Right cardiac atrium (tissue), 5 donors: ENCODE data around the gene ROGDI. TPM values are rescaled to one million over a fixed set of nuclear protein-coding genes. Genes with fewer than 3 reads are reported as not detected.

Source experiments
- ATAC-seq, 2 donors: fragments of 200-7000 bp; cut with Tn5 transposase; one replicate each; pipeline versions ENCODE4 v1.8.0 to v1.9.1; 2020; ENCODE audit warnings: moderate library complexity in 2 of 2, mild to moderate bottlenecking in 1 of 2
- DNase-seq, 3 donors: peaks; one replicate each; pipeline ENCODE4 v3.0.0-alpha.2; 2020
- H3K27ac ChIP-seq: one replicate; pipeline ENCODE4 v1.5.1; 2013; ENCODE audit warnings: mild to moderate bottlenecking, low read length, control low read depth, moderate library complexity
- H3K27me3 ChIP-seq: one replicate; pipeline ENCODE4 v1.6.1; 2013; ENCODE audit not compliant: control insufficient read depth, insufficient read depth
- H3K4me1 ChIP-seq: one replicate; pipeline ENCODE4 v1.6.1; 2013; ENCODE audit warnings: low read length; ENCODE audit not compliant: control insufficient read depth, insufficient read depth
- H3K4me3 ChIP-seq: one replicate; pipeline ENCODE4 v1.5.1; 2013; ENCODE audit warnings: low read length, control low read depth
- H3K9me3 ChIP-seq: one replicate; pipeline ENCODE4 v1.6.1; 2013; ENCODE audit warnings: low read length; ENCODE audit not compliant: control insufficient read depth
- WGBS: extraction: QIAGEN DNeasy Blood & Tissue Kit; methylation state at CpG from one replicate; pipeline ENCODE4 v1.1.7; 2013; 5-methylcytosine and 5-hydroxymethylcytosine counted together
- intact Hi-C, 4 donors: fragments of 100-400 bp; cut with DNase I; formaldehyde crosslinking; loops; one replicate each; pipeline versions ENCODE4 v1.11.0 to v1.14.0; 2022 to 2023
- polyA plus RNA-seq: library from polyadenylated mRNA; stranded (reverse); fragments of 200-250 nt; gene quantifications from one replicate; pipeline ENCODE4 v1.2.3, GENCODE V29; 2013
- total RNA-seq, 4 donors: library from RNA; stranded (reverse); fragmentation: NEBNext Ultra II Directional; extraction: Animal tissue kit (Norgen Biotek cat#: 25700); gene quantifications; one replicate each; pipeline ENCODE4 v1.2.1, GENCODE V29; 2021
- donor health status: healthy with polysubstance abuse.
- donor health status: DM: no; HTN: yes; CAD: no.
- donor health status: DM: no; HTN: no; CAD: no.
- donor health status: DM: no; HTN: yes; CAD: no; lungs with severe emphysema.
- donor health status: DM: yes; HTN: yes; CAD: no.

Gene ROGDI
- total and polyA plus RNA-seq, 5 donors = 55.0 to 86.3 (median 73.5) TPM

DNA sequence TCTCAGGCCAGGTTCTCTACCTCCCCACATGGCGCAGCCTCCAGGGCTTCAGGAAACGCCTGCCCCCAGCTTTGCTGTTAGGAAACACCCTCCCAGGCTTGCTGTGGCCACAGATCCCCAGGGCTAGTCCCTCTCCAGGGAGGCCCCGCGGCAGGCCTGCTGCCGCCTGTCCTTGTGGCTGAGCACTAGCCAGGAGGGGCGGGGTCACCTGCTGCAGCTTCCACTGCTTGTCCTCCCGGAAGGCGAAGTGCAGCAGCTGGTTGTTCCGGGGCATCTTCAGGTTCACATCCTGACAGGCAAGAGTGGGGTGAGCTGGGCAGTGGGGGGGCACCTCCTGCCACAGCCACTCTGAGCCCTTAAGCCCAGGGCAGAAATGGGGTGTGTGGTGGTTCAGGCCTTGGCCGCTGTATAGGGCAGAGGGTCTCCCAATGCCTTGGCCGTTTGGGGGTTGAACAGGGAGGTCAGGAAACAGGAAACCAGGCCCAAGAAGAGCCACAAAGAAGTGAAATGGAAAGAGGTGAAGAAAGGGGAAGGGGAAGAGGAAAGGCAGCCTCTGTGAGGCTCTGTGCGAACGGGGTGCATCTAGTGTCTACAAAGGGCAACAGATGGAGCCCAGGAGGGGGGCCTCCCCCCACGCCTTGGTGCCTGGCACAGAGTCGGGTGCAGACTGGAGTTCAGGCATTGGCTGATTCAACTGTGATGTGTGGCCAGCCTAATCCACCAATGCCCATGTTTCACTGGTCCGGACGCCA, 2.0 kb downstream of the ROGDI start:
- intact Hi-C loops = loop anchor here in 1 of 4 donors (10.0 kb wide), 1 partner anchor 154 kb away; the partner anchor contains the start of gene SEC14L5
- H3K4me1 ChIP-seq = no peaks in the 10 kb centered on the region
- DNase-seq (peak in 2 of 3 donors; percentile 77 to 78), ATAC-seq (no peak)
- H3K9me3 ChIP-seq = no peaks in the 10 kb centered on the region
- 68% methylated on average over 17 of the region's 17 CpGs for WGBS
- H3K4me3 ChIP-seq = no peak overlapping the region
- no peaks in the 10 kb centered on the region for H3K27me3 ChIP-seq
- H3K27ac ChIP-seq = no peak overlapping the region

DNA sequence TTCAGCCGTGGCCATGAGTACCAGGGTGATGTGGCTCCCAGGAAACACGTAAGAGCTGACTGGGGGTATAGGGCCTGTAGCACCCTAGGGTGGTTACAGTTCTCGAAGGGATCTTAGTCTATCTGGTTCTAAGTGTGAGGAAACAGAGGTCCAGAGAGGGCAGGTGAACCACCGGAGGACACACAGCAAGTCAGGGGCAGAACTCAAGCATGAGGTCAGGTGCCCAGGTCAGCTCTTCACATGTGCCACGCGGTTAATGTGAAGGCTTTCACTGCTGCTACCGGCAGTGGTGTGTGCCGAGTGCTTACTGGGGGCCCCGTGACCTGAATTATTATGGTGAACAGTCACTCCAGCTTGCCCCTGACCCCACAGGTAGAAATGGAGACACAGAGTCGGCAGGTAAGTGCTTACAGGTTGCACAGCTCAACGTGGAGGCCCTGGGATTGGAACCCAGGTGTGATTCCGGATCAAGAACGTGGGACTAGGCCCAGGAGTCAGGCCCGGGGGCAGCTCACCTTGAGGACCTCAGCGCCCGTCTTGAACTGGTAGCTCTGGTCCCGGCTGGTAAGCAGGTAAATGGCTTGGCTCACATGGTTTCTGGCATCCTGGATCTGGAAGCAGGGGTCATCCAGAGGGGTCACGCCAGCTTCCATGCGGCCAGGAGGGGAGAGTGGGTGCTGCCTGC, 3.1 kb downstream of the ROGDI start:
- no peak overlapping the region for H3K4me3 ChIP-seq
- ATAC-seq = no peak
- 93% methylated on average over 19 of the region's 19 CpGs for WGBS
- H3K27me3 ChIP-seq = no peaks in the 10 kb centered on the region
- H3K4me1 ChIP-seq = no peaks in the 10 kb centered on the region
- DNase-seq = peak in 1 of 3 donors; percentile 41
- intact Hi-C loops = no loop called here
- no peak overlapping the region for H3K27ac ChIP-seq
- no peaks in the 10 kb centered on the region for H3K9me3 ChIP-seq

DNA sequence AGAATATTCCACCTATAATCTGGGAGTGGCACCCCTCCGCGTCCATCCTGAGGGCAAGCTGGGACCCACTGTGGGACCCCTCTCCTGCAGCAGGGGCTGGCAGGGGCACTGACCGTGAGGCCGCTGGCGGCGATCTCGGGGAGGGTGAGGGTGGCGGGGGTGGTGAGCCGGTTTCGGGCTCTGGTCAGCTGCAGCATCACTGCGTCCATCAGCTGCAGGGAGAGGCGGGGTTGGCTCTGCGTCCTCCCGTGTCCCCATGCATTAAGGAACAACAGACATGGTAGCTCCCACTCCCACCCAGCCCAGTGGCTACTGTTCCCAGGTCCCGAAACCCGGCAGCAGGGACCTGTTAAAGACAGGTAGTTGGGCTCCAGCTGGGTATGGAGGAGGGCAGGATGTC, 4.0 kb downstream of the ROGDI start:
- Histone ChIP-seq H3K4me3 (no peak overlapping the region), H3K4me1 (no peaks in the 10 kb centered on the region), H3K9me3 (no peaks in the 10 kb centered on the region), H3K27me3 (no peaks in the 10 kb centered on the region), H3K27ac (no peak overlapping the region)
- ATAC-seq = no peak
- peak in 1 of 3 donors; percentile 63 for DNase-seq
- intact Hi-C loops = no loop called here
- WGBS = 93% methylated on average over 16 of the region's 16 CpGs

DNA sequence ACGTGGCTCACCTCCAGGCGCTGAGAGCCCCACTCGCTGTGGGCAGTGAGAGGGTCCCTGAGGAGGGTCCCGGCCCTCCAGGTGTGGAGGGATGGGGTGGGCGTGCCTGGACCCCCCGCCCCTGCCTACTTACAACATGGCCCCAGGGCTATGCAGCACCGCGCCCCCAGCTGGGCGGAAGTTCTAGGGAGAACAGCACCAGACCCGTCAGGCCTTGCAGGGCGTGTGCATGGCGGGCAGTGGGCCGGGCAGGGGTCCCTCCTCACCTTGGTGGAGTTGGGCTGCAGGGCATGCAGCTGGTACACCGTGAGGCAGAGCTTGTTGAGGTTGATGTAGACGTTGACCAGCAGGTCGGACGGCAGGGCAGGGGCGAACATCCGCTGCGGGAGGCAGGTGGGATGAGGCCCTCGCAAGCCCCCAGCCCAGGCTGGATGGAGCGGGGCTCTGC, 4.6 kb downstream of the ROGDI start:
- ATAC-seq (no peak), DNase-seq (peak in 1 of 3 donors; percentile 58)
- Histone ChIP-seq H3K4me3 (no peak overlapping the region), H3K27ac (no peak overlapping the region), H3K27me3 (no peaks in the 10 kb centered on the region), H3K4me1 (no peaks in the 10 kb centered on the region), H3K9me3 (no peaks in the 10 kb centered on the region)
- intact Hi-C loops = no loop called here
- WGBS = 93% methylated on average over 22 of the region's 22 CpGs

DNA sequence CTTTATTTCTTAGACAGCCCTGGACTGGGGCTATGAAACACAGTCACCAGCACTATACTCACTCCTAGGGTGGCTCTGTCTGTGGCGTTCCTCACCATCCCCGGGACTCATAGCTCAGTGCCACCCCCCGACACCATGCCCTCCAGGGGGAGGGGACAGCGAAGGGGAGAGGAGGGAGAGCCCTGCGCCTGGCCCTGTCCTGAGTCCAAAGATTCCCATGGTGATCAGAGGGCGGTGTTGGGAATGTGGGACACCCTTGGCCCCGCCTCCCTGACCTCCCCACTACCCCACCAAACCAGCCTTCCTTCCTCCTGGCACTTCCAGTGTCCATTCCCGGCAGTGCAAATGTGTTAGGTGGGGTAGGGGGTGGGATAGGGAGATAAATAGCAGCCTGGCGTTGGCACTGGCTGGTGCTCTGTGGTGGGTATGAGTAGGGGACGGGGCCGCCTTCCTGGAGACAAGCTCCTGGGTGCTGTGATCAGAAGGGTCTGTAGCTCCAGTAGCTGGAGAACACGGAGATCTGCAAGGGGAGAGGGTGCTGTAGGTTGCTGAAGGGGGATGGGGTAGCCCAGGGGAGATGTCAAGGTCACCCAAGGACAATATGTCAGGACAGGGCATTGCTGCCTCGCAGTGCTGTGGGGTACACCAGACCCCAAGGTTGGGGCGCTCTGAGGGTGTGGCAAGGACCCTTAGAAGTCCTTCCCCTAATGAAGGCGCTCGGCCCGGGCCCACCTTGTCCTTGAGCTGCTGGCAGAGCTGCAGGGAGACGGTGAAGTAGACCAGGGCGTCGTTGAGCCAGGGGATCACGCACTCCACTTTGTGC, 5.2 kb downstream of the ROGDI start:
- intact Hi-C loops = no loop called here
- ATAC-seq = no peak
- H3K4me3 ChIP-seq = no peak overlapping the region
- H3K4me1 ChIP-seq = no peaks in the 10 kb centered on the region
- no peaks in the 10 kb centered on the region for H3K9me3 ChIP-seq
- no peak overlapping the region for H3K27ac ChIP-seq
- WGBS = 87% methylated on average over 21 of the region's 21 CpGs
- no peaks in the 10 kb centered on the region for H3K27me3 ChIP-seq
- DNase-seq = peak in 1 of 3 donors; percentile 46

DNA sequence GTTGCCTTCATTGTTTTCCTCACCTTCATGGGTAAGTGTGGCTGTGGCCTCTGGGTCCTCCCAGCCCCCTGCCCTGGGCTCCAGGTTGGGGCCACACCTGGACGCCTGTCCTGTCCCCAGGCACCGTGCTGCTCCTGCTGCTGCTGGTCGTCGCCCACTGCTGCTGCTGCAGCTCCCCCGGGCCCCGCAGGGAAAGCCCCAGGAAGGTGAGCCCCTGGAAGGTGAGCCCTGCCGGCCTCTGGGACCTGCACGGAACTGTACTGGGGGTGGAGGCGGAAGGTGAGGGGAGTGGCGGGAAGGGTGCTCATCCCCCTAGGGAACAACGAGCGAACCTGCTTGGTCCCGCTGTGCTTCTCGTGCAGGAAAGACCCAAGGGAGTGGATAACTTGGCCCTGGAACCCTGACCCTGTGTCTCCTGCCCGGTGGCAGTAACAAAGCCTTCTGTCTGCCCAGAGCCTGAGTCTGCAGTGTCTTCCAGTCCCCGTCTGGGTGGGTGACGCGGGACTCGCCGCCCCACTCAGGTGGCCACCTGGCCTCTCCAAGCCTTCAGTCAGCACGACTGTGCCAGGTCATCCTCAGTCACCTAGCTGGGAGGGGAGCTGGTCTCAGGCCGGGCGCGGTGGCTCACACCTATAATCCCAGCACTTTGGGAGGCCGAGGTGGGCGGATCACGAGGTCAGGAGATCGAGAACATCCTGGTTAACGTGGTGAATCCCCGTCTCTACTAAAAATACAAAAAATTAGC, 6.4 kb downstream of the ROGDI start:
- H3K4me1 ChIP-seq = no peaks in the 10 kb centered on the region
- no peak overlapping the region for H3K27ac ChIP-seq
- DNase-seq (peak in 1 of 3 donors; percentile 55), ATAC-seq (peak in 1 of 2 donors; percentile 4)
- no peaks in the 10 kb centered on the region for H3K27me3 ChIP-seq
- H3K4me3 ChIP-seq = no peak overlapping the region
- 94% methylated on average over 30 of the region's 30 CpGs for WGBS
- H3K9me3 ChIP-seq = no peaks in the 10 kb centered on the region
- intact Hi-C loops = no loop called here

DNA sequence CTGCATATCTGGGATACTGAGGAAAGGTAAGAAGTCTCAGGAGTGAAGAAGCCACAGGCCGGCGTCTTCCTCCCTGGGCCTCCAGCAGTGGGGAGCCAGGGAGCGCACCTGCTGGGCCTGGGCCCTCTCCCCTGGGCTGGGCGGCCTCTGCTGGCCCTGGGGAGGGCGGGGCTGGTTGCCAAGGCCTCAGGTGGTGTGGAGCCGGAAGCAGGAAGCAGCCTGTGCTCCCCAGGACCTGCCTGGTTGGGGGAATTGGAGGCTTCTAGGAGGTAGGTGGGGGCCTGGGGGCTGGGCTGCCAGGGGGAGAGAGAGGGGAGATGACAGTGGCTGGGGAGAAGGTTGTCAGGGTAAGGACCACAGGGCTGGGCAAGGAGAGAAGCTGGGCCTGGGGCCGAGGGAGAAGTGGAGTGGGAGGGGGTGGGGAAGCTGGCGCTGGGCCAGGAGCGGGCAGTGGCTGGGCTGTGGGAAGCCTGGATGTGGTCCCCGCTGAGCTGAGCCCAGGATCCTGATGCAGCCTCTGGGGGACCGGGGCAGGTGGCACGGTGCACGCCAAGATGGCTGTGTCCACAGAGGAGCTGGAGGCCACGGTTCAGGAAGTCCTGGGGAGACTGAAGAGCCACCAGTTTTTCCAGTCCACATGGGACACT, 7.1 kb downstream of the ROGDI start, which contains the start of gene SMIM22:
TSS of gene SMIM22 (plus strand) at position 189 of the 647 bp plus-strand sequence. CDS start at position 555, 366 bp downstream.
- no peak within 1 kb of the TSS for H3K4me3 ChIP-seq
- H3K27ac ChIP-seq = no peak within 1 kb of the TSS
- intact Hi-C loops = no loop called here
- 74% methylated on average over 14 of the region's 14 CpGs for WGBS
- H3K27me3 ChIP-seq = no peaks in the 10 kb centered on the region
- peak in 1 of 3 donors; percentile 61 for DNase-seq
- ATAC-seq = peak in 1 of 2 donors; percentile 25
- no peaks in the 10 kb centered on the region for H3K4me1 ChIP-seq
- H3K9me3 ChIP-seq = no peaks in the 10 kb centered on the region

DNA sequence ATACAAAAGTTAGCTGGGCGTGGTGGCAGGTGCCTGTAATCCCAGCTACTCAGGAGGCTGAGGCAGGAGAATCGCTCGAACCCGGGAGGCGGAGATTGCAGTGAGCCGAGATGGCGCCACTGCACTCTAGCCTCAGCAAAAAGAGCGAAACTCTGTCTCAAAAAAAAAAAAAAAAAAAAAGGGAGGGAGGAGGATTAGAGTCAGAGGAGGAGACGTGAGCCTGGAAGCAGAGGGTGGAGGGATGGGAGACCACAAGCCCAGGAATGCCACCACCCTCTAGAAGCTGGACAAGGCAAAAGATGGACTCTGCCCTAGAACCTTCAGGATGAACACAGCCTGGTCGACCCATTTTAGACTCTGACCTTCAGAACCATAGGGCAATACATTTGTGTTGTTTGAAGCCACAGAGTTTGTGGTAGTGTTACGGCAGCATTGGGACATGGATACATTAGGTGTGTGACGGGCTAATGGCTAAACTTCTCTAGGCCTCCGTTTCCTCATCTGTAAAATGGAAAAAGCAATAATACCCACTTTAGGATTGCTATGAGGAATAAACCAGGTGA, 9.4 kb downstream of the ROGDI start:
- intact Hi-C loops = no loop called here
- Histone ChIP-seq H3K4me1 (no peaks in the 10 kb centered on the region), H3K4me3 (no peak overlapping the region), H3K27ac (no peak overlapping the region), H3K9me3 (no peaks in the 10 kb centered on the region), H3K27me3 (no peaks in the 10 kb centered on the region)
- WGBS = 74% methylated on average over 13 of the region's 13 CpGs
- ATAC-seq = no peak
- DNase-seq = peak in 1 of 3 donors; percentile 5

DNA sequence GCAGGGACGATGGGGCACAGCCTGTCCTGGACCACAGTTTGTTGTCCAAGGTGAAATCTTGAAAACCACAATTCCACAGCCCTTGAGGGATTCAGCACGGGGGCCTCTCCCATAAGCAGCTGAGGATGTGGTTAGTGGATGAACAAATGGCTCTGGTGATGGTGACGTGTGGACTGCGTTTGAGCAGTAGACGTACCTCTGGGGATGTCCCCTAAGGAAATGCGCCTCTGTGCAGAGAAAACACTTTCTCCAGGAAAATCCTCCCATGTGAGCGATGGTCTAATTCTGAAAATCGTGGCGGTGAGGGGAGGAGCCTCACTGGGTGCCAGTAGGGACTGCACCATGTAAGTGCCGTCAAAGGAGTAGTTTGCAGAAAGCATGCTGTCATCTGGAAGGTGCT, 11.6 kb downstream of the ROGDI start:
- Histone ChIP-seq H3K27me3 (no peaks in the 10 kb centered on the region), H3K9me3 (no peaks in the 10 kb centered on the region), H3K4me3 (no peak overlapping the region), H3K4me1 (no peaks in the 10 kb centered on the region), H3K27ac (no peak overlapping the region)
- intact Hi-C loops = no loop called here
- WGBS = 66% methylated on average over 10 of the region's 10 CpGs
- ATAC-seq (no peak), DNase-seq (peak in 1 of 3 donors; percentile 4)

DNA sequence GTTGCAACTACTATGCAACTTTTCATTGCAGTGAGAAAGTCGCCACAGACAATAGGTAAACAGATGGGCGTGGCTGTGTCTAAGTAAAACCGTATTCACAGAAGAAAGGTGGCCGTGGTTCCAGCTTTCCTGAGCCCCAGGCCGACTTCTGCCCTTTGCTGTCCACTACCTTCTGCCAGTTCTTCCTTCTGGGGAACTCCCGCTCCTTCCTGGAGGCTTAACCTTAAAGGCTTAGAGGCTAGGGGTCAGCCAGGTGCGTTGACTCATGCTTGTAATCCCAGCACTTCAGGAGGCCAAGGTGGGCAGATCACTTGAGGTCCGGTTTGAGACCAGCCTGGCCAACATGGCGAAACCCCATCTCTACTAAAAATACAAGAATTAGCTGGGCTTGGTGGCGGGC, 12.2 kb downstream of the ROGDI start:
- Histone ChIP-seq H3K4me3 (no peak overlapping the region), H3K27me3 (no peaks in the 10 kb centered on the region), H3K27ac (no peak overlapping the region), H3K9me3 (no peaks in the 10 kb centered on the region), H3K4me1 (no peaks in the 10 kb centered on the region)
- 87% methylated on average over 10 of the region's 10 CpGs for WGBS
- DNase-seq (peak in 1 of 3 donors; percentile 6), ATAC-seq (no peak)
- intact Hi-C loops = no loop called here
